ENCODE measurements around the gene COL8A1.
A peak's percentile ranks its signal among the peaks of the same experiment; 100 is the strongest.

COL8A1 gene

DNA sequence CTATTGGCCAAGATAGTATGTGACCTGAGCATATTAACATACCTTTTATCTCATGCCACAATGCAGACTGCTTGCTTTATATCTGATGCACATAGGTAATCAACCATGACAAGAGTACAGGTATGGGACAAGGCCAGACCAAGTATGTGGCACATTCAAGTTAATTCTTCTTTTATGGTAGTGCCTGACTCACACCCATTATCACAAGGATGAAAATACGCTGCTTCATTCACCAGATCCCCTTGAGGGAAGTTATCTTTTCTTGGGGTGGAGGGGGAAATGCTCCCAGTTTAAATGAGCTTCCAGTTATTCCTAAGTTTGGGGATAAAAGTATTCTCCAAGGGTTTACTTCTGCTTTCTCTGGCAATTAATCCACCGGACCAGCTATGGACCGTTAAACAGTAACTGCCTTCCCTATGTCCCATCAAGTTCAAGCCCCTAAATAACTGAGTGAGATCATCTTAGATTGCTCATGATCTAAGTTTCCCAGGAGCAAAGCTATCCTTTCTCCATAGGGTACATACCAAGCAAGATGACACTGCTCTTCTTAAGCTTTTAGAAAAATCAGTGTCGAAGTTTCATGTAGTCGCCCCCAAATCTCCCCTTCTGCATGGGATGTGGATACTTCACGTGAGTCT, 1.9 kb downstream of the COL8A1 start:
- no peak for DNase-seq

GRCh38 chr3:99641480-99641879, 3.1 kb downstream of the COL8A1 start:
- no peak for DNase-seq

DNA sequence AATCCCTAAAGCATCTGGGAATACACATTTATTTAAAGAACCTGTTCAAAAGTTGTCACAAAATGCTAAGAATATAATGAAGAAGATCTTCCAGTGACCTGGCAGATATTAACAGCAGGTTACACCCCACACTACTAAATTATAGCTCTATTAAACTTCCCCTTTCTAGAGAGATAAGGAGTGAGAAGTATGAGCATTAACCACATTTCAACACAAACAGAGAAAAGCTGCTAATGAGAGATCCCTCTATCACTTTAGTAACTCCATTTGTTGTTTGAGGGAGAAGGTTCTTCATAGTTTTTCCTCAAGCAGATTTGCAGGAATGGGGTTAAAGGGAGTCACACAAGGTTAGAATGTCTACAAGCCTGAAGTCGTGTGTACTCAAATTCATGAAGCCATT, 3.6 kb downstream of the COL8A1 start:
- no peak for DNase-seq

DNA sequence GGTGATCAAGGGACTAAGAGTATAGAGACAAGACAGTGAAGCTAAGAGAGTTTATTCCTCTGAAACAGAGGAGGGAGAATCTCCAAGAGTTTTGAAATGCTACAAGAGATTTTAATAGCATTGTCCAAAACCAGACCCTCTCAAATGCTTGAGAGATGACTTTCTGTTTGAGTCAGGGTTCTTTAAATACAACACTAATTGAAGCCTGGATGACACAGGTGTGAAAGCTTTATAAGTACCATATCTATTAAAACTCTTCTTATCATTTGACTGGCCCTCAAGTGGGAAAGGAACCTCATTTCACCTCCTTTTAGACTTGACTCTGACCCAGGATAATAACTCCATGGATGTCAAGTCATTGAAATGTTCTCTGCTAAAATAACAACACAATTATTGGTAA, 5.6 kb downstream of the COL8A1 start:
- DNase-seq = no peak

DNA sequence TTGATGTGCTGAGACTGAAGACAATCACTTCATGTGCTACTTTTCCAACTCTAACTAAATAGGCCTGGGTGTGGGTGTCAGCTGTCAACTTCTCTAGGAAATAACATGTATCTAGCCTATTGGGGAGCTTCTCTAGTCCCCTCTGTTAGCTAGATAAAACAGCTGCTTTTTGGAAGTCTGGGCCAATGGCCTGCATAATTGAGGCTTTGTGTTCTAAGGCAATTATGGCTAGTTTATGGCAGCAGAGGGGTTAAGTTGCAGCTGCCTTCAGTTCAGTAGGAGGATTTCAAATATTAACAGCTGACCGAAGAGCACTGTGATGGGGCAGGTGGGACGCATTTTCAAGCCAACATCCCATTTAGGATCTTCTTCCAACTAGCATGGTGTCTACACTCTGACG, 6.4 kb downstream of the COL8A1 start:
- no peak for DNase-seq

- no peak for DNase-seq
Observed at GRCh38 chr3:99645277-99646106, 7.1 kb downstream of the COL8A1 start.

DNA sequence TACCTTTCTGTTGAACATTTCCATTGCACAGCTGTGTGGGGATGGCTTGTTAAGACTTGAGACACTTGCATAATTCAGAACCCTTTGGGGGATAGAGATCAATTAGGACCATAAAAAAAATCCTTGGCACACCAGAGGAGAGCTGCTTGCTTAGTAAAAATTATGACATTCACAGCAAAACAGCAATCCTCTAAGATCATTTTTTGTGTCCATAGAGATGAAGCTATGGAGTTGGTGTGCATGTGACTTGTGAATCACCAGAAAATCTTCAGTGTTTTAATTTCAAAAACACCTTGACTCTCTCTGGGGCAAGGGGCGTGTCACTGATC, 7.7 kb downstream of the COL8A1 start:
- DNase-seq = no peak

GRCh38 chr3:99647081-99647480, 8.7 kb downstream of the COL8A1 start:
- no peak for DNase-seq

DNA sequence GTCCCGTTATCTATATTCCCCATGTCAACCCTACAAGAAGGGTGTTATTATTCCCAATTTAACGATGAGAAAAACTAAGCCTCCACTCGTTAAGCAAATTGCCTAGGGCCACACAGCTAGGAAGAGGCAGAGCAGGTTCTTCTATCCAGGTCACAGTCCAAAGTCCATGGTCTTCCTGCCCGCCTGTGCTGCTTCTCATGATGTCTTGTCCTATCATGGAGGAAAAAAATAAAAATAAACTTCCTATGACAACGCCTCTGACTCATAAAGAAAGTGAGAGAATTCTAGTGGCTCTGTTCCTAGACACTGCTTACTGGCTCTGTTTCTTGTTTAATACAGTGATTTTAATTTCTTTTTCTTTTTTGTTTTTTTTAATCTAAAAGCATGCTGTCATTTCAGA, 9.7 kb downstream of the COL8A1 start:
- peak; percentile 9 for DNase-seq

DNA sequence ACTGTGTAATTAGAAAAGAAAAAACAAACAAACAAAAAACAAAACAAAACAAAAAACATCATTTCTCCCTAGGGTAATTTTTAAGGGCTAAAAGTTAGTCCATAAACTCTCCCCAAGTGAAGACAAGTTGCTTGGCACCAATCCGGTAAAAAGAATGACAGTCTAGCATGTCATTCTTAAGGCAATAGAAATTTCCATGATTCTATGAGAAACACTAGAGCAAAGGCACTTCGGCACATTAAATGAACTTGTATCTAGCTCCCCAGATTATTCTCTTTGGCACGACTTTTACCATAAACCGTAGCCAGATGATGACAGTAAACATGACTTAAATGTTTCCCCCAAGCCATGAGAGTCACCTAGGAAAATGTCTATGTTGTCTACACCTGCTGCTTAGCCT, 10.1 kb downstream of the COL8A1 start:
- DNase-seq = no peak

DNA sequence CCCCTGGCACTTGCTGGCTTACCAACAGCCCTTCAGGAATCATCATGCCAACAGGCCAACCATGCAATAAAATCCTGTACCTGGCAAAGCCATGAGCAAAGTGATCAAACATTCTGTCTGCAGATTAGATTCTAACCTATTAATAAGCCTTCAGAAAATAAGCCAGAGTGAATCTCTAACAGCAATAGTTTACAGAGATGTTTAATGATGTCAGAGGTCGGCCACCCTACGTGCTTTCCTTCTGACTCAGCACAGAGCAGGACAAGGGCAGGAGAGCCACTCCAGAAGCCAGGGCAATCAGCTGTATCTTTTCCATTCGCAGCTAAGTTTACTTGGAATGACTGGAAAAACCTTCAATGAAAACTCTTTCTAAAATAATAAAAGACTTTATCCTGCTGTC, 13.1 kb downstream of the COL8A1 start:
- DNase-seq = no peak

GRCh38 chr3:99656624-99657023, 18.2 kb downstream of the COL8A1 start:
- no peak for DNase-seq

GRCh38 chr3:99658274-99658673, 19.9 kb downstream of the COL8A1 start:
- DNase-seq = no peak

- DNase-seq = no peak
Observed at GRCh38 chr3:99659032-99659431, 20.6 kb downstream of the COL8A1 start.

- DNase-seq = no peak
Observed at GRCh38 chr3:99659951-99660350, 21.6 kb downstream of the COL8A1 start.

DNA sequence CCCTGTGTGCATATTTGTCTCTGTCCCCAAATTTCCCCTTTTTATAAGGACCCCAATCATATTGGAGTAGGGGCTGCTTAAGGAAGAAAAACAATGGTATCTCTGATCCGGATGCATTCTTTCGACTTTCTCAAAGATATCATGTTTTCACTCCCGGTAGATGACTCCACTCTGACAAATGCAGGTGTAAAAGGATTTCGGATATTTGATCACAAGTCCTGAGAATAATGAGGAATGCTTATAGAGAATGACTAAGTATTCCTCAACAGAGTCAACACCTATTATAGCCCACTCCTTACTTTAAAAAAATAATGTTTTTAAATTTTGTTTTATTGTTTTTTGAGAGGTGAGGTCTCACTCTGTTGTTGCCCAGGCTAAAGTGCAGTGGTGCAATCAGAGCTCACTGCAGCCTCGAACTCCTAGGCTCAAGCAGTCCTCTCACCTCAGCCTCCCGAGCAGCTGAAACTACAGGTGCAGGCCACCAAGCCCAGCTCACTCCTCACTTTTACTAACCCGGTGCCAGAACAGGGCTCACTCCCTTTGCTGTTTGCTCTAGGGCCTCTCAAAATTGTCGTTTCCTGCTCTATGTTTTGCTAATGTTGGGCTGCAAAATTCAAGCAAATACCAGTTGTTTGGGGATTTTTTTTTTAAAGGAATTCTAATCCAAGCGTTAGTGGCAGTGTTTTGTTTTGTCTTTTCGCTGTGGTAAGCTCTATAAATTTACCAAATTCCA, 24.6 kb downstream of the COL8A1 start:
- no peak for DNase-seq

- no peak for DNase-seq
Observed at GRCh38 chr3:99663977-99664376, 25.6 kb downstream of the COL8A1 start.

DNA sequence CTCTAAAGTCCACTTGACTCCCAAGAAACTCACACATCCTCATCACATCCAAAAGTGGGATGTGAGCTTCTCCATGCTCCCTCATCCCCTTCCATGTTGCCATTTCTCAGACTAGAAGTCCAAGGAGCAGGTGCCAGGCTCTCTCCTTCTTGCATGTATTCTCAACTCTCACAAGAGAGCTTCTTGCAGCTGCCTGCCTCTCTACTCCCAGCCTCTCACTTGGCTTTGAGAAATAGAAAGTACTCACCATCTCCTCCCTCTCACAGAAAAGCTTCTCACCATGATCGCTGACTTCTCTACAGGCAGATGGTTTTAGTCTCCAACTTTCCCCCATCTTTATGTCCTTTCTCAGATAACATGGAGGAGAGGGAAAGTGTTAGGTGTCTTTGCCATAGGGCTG, 26.6 kb downstream of the COL8A1 start:
- DNase-seq = no peak

- DNase-seq = no peak
Observed at GRCh38 chr3:99666201-99666600, 27.8 kb downstream of the COL8A1 start.

- no peak for DNase-seq
Observed at GRCh38 chr3:99668044-99668443, 29.6 kb downstream of the COL8A1 start.

DNA sequence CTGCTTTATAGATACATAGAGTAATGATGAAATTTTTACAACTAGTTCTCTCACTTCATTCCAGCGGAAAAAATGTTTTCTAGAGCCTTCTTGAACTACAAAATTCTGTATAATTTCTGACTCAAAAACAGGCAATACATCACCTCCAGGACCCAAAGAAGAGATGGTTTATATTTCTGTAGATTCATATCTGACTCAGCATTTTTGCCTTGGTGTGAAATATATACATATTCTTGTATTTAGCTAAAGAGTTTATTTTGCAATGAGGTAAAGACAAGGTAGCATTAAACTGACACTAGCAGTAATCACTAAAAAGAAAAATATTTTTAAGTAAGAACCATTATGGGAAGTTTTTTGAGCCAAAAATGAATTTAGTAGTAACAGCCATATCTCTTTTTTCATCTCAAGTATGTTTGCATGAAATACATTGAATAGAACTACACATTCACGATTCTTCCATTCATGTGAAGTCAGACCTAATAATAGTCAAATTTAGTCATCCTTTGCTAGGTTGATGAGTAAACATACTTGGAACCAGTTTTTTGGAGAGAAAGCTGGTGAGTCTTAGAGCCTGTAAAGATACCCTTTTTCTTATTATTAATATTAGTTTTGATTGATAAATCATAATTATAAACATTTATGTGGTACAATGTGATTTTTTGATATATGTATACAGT, 31.6 kb downstream of the COL8A1 start:
- DNase-seq = no peak

DNA sequence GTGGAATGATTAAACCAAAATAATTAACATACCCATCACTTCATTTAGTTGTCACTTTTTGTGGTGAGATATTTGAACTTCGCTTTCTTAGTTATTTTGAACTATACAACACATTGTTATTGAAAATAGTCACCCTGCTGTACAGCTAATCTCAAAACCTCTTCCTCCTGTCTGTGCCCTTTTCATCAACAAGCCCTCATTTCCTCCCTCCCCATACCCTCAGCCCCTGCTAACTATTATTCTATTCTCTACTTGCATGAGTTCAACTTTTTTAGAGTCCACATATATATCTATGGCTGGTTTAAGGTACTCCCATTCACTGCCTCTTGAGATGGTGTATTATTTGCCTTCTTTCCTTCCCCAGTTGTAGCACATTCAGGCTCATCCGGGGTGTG, 32.2 kb downstream of the COL8A1 start:
- DNase-seq = no peak

DNA sequence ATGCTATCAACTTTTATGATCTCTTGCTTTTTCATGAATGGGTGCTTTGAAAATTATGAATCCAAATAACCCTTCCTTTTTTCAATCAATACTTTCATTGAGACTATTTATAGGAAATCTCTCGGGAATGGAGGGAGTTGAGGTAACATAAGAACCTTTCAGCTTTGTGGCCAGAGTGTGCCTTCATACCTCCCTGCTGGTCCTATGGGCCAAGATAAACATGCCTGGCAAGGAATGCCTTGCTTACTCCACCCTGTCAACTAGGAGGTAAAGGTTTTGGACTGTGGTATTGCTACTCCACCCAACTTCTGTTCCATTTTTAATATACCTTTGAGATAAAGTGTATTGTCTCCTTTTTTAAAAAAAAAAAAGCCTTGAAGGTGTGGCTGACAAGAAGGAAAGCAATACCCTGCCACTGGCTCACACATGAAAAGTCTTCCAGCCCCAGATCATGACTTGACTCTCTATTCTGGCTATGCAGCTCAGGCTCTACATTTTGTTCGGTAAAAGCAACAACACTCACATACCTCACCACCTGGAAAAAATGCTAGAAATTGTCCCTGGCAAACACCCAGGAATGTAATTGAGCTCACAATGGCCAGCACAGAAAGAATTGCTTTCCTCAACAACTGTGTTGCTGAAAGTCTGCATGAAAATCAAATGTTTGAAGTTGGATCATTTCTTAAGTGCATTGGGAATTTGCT, 35.8 kb downstream of the COL8A1 start:
- no peak for DNase-seq

All from NCI-H1048 (cell line).